Body of pancreas (tissue), 4 donors: Measurements from ENCODE around the gene DYRK2.

Experiments used
- POLR2A ChIP-seq, 3 donors: fragments of 450-650 bp; IDR thresholded peaks; one replicate each; pipeline ENCODE4 v1.6.1; 2016; ENCODE audit warnings: antibody characterized with exemption in 3 of 3, mild to moderate bottlenecking in 2 of 3
- TF ChIP-seq, protein P1 (sequence below), 7 experiments: fragments of 450-650 bp in 4 of 7; fragments of 200-600 bp in 3 of 7; sonication (generic) in 3 of 7; IDR thresholded peaks; one replicate each; pipeline ENCODE4 v1.5.1; 2016 to 2019; ENCODE audit warnings: antibody characterized with exemption in 7 of 7

DNA sequence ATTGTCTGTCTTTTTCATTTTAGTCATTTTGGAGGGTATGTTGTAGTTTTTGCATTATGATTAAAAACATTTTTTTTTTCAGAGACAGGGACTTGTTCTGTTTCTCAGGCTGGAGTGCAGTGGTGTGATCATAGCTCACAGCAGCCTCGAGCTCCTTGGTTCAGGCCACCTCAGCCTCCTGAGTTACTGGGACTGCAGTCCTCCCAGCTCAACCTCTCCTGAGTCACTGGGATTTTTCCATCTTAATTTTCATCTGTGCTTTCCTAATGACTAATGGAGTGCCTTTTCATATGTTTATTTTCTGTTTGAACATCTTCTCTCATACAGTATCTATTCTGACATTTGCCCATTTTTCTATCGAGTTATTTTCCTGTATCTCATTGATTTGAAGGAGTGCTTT is 52.6 kb downstream of the DYRK2 start:
- TF ChIP-seq, protein P1, sequence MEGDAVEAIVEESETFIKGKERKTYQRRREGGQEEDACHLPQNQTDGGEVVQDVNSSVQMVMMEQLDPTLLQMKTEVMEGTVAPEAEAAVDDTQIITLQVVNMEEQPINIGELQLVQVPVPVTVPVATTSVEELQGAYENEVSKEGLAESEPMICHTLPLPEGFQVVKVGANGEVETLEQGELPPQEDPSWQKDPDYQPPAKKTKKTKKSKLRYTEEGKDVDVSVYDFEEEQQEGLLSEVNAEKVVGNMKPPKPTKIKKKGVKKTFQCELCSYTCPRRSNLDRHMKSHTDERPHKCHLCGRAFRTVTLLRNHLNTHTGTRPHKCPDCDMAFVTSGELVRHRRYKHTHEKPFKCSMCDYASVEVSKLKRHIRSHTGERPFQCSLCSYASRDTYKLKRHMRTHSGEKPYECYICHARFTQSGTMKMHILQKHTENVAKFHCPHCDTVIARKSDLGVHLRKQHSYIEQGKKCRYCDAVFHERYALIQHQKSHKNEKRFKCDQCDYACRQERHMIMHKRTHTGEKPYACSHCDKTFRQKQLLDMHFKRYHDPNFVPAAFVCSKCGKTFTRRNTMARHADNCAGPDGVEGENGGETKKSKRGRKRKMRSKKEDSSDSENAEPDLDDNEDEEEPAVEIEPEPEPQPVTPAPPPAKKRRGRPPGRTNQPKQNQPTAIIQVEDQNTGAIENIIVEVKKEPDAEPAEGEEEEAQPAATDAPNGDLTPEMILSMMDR (IDR thresholded peaks at IDR 0.05) = no peak
- no peak for TF ChIP-seq POLR2A (IDR thresholded peaks at IDR 0.05)
